Gastrocnemius medialis (tissue), 4 donors: ENCODE measurements around the gene WDR4. TPM values are rescaled to one million over a fixed set of nuclear protein-coding genes. Genes with fewer than 3 reads are reported as not detected.

ENCODE experiments used
- ATAC-seq, 2 donors: fragments of 150-250 bp; one replicate each; pipeline ENCODE4 v1.9.1; 2016
- DNase-seq, 2 donors: peaks; one replicate each; pipeline ENCODE4 v3.0.0-alpha.2; 2019
- H3K27ac ChIP-seq, 4 donors: fragments of 200-600 bp; sonication (generic); 1 replicate in 1 of 4; 2 replicates in 3 of 4; pipeline ENCODE4 v1.5.1; 2016 to 2018; ENCODE audit warnings: mild to moderate bottlenecking in 2 of 4, moderate library complexity in 1 of 4
- H3K27me3 ChIP-seq, 3 donors: fragments of 200-600 bp; sonication (generic) in 2 of 3; 1 replicate in 1 of 3; 2 replicates in 2 of 3; pipeline versions ENCODE4 v1.5.1 to v1.6.0; 2016 to 2019; ENCODE audit warnings: mild to moderate bottlenecking in 1 of 3, moderate library complexity in 1 of 3
- H3K36me3 ChIP-seq, 2 donors: fragments of 200-600 bp; sonication (generic) in 1 of 2; one replicate each; pipeline ENCODE4 v1.5.1; 2017 to 2018
- H3K4me1 ChIP-seq, 2 donors: fragments of 200-600 bp; sonication (generic) in 1 of 2; one replicate each; pipeline ENCODE4 v1.5.1; 2016 to 2017; ENCODE audit warnings: mild to moderate bottlenecking in 2 of 2
- H3K4me3 ChIP-seq, 4 donors: fragments of 200-600 bp; sonication (generic) in 3 of 4; 1 replicate in 1 of 4; 2 replicates in 3 of 4; pipeline ENCODE4 v1.5.1; 2016 to 2019; ENCODE audit warnings: mild to moderate bottlenecking in 2 of 4
- H3K9me3 ChIP-seq, 3 donors: fragments of 200-600 bp; sonication (generic) in 2 of 3; 1 replicate in 1 of 3; 2 replicates in 2 of 3; pipeline ENCODE4 v1.5.1; 2016 to 2019
- POLR2A ChIP-seq, 2 donors: fragments of 450-650 bp; IDR thresholded peaks; one replicate each; pipeline ENCODE4 v1.6.1; 2017; ENCODE audit warnings: antibody characterized with exemption in 2 of 2, mild to moderate bottlenecking in 2 of 2, moderate library complexity in 2 of 2
- in situ Hi-C, 4 donors: fragments of 200-750 bp; cut with MboI; loops; one replicate each; pipeline versions ENCODE4 v1.15.0 to v1.8.0; 2017; ENCODE audit warnings: low sequenced_read_pairs in 4 of 4
- intact Hi-C: fragments of 100-400 bp; cut with DNase I; formaldehyde crosslinking; loops from one replicate; pipeline ENCODE4 v1.15.1; 2023; ENCODE audit warnings: low total_unique reads
- total RNA-seq, 4 donors: library from RNA; depleted of rRNA; stranded (reverse); fragments of >200 nt; gene quantifications; one replicate each; pipeline versions ENCODE4 v1.1.0 to v1.2.3, GENCODE V29; 2016
- TF ChIP-seq, protein P1 (sequence below), 5 experiments: fragments of 450-650 bp in 3 of 5; fragments of 200-600 bp in 2 of 5; sonication (generic) in 2 of 5; IDR thresholded peaks in 4 of 5; conservative IDR thresholded peaks in 1 of 5; 1 replicate in 4 of 5; 2 replicates in 1 of 5; pipeline ENCODE4 v1.5.1; 2016 to 2019; ENCODE audit warnings: antibody characterized with exemption in 5 of 5, mild to moderate bottlenecking in 3 of 5, moderate library complexity in 3 of 5

The WDR4 gene
- total RNA-seq, 4 donors from 2014 or later: 1.9 to 13.3 (median 4.4) TPM

DNA sequence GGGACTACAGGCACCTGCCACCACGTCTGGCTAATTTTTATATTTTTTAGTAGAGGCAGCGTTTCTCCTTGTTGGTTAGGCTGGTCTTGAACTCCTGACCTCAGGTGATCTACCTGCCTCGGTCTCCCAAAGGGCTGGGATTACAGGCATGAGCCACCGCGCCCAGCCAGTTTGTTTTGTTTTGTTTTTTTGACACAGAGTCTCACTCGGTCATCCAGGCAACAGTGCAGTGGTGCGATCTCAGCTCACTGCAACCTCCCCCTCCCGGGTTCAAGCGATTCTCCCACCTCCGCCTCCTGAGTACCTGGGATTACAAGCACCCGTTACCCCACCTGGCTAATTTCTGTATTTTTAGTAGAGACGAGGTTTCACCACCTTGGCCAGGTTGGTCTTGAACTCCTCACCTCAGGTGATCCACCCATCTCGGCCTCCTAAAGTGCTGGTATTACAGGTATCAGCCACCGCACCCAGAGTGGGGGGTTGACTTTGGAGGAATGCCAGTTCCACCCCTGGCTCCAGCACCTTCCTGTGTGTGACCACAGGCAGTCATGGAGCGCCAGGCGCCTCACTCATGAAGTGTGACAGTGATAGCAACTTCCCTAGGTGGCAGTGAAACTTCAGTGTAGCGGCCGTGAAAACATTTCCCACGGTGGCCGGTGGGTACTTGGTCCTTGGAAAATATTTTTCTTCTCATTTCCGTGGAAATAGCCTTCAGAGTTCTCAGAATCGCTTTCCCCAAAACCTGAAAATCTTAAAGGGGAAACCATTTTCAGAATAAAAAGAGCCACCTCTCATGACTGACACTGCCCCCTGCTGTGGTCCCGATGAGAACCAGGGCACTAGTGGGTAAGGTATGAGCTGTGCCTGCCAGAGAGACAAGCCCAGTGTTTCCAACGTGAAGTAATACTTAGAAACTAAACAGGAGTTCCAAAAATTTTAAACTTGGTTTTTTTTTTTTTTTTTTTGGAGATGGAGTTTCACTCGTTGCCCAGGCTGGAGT is 48.6 kb downstream of the WDR4 start:
- Histone ChIP-seq H3K4me3 (no peak overlapping the region), H3K27me3 (peaks cover 35 to 56% (median 36%) of the 10 kb centered on the region in 3 donors), H3K27ac (no peak overlapping the region), H3K4me1 (no peaks in the 10 kb centered on the region), H3K9me3 (no peaks in the 10 kb centered on the region), H3K36me3 (no peaks in the 10 kb centered on the region)
- intact Hi-C loops: no loop called here
- DNase-seq: no peak
- ATAC-seq: no peak
- TF ChIP-seq POLR2A (IDR thresholded peaks at IDR 0.05): no peak
- TF ChIP-seq, protein P1, sequence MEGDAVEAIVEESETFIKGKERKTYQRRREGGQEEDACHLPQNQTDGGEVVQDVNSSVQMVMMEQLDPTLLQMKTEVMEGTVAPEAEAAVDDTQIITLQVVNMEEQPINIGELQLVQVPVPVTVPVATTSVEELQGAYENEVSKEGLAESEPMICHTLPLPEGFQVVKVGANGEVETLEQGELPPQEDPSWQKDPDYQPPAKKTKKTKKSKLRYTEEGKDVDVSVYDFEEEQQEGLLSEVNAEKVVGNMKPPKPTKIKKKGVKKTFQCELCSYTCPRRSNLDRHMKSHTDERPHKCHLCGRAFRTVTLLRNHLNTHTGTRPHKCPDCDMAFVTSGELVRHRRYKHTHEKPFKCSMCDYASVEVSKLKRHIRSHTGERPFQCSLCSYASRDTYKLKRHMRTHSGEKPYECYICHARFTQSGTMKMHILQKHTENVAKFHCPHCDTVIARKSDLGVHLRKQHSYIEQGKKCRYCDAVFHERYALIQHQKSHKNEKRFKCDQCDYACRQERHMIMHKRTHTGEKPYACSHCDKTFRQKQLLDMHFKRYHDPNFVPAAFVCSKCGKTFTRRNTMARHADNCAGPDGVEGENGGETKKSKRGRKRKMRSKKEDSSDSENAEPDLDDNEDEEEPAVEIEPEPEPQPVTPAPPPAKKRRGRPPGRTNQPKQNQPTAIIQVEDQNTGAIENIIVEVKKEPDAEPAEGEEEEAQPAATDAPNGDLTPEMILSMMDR (IDR thresholded peaks at IDR 0.05 in 4 of 5, conservative IDR thresholded peaks at IDR 0.05 in 1 of 5): no peak
- in situ Hi-C loops: no loop called here

DNA sequence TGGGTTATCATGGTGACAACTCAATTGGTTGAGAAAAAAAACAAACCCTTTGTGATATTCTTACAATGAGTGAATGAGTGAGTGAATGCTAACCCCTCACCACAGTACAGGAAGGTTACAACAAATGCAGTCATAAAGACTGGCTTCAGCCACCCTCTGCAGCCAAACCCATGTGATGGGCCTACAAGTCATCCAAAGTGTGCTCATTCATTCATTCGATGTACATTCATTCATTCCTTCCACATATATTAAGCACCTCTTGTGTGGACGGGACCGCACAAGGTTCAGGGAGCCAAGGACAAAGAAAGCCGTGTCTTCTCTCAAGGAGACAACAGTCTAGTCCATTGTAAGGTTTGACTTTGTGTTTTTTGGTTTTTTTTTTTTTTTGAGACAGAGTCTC is 49.4 kb downstream of the WDR4 start:
- Histone ChIP-seq H3K4me1 (no peaks in the 10 kb centered on the region), H3K36me3 (no peaks in the 10 kb centered on the region), H3K9me3 (no peaks in the 10 kb centered on the region), H3K27me3 (peaks cover 35 to 56% (median 36%) of the 10 kb centered on the region in 3 donors), H3K27ac (no peak overlapping the region), H3K4me3 (no peak overlapping the region)
- no peak for TF ChIP-seq POLR2A (IDR thresholded peaks at IDR 0.05)
- TF ChIP-seq, protein P1 (IDR thresholded peaks at IDR 0.05 in 4 of 5, conservative IDR thresholded peaks at IDR 0.05 in 1 of 5): no peak
- intact Hi-C loops (no loop called here), in situ Hi-C loops (no loop called here)
- ATAC-seq: no peak
- no peak for DNase-seq

DNA sequence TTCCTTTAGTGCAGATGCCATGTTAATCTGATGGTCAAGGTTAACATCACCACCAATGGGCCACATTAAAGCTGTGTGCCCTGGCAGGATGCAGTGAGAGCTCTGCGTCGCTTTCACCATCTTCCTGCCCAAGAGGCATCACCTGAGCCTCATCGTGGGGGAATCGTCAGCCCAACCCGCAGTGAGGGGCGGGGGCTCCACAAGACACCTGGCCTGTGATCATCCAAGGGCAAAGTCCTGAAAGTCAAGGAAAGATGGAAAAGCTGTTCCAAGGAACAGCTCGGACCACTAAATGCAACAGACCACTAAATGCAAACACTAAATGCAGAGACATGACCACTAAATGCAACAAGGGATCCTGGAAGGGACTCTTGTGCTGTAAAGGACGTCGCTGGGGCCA is 49.9 kb downstream of the WDR4 start:
- TF ChIP-seq, protein P1 (IDR thresholded peaks at IDR 0.05 in 4 of 5, conservative IDR thresholded peaks at IDR 0.05 in 1 of 5): no peak
- no peak for TF ChIP-seq POLR2A (IDR thresholded peaks at IDR 0.05)
- H3K27me3 ChIP-seq: peaks cover 35 to 56% (median 36%) of the 10 kb centered on the region in 3 donors
- no peak for DNase-seq
- no peaks in the 10 kb centered on the region for H3K36me3 ChIP-seq
- H3K4me3 ChIP-seq: no peak overlapping the region
- H3K27ac ChIP-seq: no peak overlapping the region
- no peaks in the 10 kb centered on the region for H3K4me1 ChIP-seq
- in situ Hi-C loops: no loop called here
- H3K9me3 ChIP-seq: no peaks in the 10 kb centered on the region
- intact Hi-C loops: no loop called here
- no peak for ATAC-seq

DNA sequence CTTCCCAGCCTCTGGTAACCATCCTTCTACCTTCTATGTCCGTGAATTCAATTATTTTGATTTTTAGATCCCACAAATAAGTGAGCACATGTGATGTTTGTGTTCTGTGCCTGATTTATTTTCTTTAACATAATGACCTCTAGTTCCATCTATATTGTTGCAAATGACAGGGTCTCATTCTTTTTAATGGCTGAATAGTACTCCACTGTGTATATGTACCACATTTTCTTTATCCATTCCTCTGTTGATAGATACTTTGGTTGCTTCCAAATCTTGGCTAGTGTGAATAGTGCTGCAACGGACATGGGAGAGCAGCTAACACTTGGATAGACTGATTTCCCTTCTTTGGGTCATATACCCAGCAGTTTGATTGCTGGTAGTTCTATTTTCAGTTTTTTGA is 51.8 kb downstream of the WDR4 start:
- H3K27me3 ChIP-seq: peaks cover 32 to 68% (median 34%) of the 10 kb centered on the region in 3 donors
- H3K4me1 ChIP-seq: no peaks in the 10 kb centered on the region
- intact Hi-C loops: no loop called here
- DNase-seq (no peak), ATAC-seq (no peak)
- no peaks in the 10 kb centered on the region for H3K9me3 ChIP-seq
- in situ Hi-C loops: no loop called here
- H3K4me3 ChIP-seq: no peak overlapping the region
- H3K36me3 ChIP-seq: no peaks in the 10 kb centered on the region
- TF ChIP-seq POLR2A (IDR thresholded peaks at IDR 0.05): no peak
- TF ChIP-seq, protein P1 (IDR thresholded peaks at IDR 0.05 in 4 of 5, conservative IDR thresholded peaks at IDR 0.05 in 1 of 5): no peak
- no peak overlapping the region for H3K27ac ChIP-seq
